GM21515 (cell line): ENCODE data around the gene EYA2.

Source experiments
- ATAC-seq: cut with Tn5 transposase; IDR thresholded peaks from one replicate; pipeline ENCODE4 v1.9.1; 2021; ENCODE audit not compliant: unreplicated experiment

EYA2 gene

GRCh38 chr20:47031821-47032220 is 137.2 kb downstream of the EYA2 start:
- no peak for ATAC-seq

GRCh38 chr20:47032933-47033578 is 138.4 kb downstream of the EYA2 start:
- no peak for ATAC-seq

GRCh38 chr20:47033665-47034064 is 139.0 kb downstream of the EYA2 start:
- no peak for ATAC-seq

- ATAC-seq: no peak
These were observed 140.5 kb downstream of the EYA2 start for GRCh38 chr20:47035026-47035590.

GRCh38 chr20:47036091-47036870 is 141.6 kb downstream of the EYA2 start:
- no peak for ATAC-seq

- no peak for ATAC-seq
These were observed 144.2 kb downstream of the EYA2 start for GRCh38 chr20:47038566-47039560.

GRCh38 chr20:47040506-47041125 is 146.0 kb downstream of the EYA2 start:
- no peak for ATAC-seq

GRCh38 chr20:47041396-47041899 is 146.8 kb downstream of the EYA2 start:
- no peak for ATAC-seq

- no peak for ATAC-seq
These were observed 147.8 kb downstream of the EYA2 start for GRCh38 chr20:47042464-47042863.

GRCh38 chr20:47043086-47043485 is 148.4 kb downstream of the EYA2 start:
- no peak for ATAC-seq

- ATAC-seq: no peak
These were observed 150.3 kb downstream of the EYA2 start for GRCh38 chr20:47044938-47045337.

GRCh38 chr20:47048054-47048453 is 153.4 kb downstream of the EYA2 start:
- ATAC-seq: no peak

GRCh38 chr20:47049771-47050170 is 155.1 kb downstream of the EYA2 start:
- ATAC-seq: no peak

- ATAC-seq: no peak
These were observed 156.4 kb downstream of the EYA2 start for GRCh38 chr20:47050996-47051395.

- no peak for ATAC-seq
These were observed 157.4 kb downstream of the EYA2 start for GRCh38 chr20:47051936-47052526.

- ATAC-seq: no peak
These were observed 159.9 kb downstream of the EYA2 start for GRCh38 chr20:47054506-47054905.

- no peak for ATAC-seq
These were observed 160.3 kb downstream of the EYA2 start for GRCh38 chr20:47054945-47055344.

- ATAC-seq: no peak
These were observed 161.2 kb downstream of the EYA2 start for GRCh38 chr20:47055699-47056369.

- ATAC-seq: no peak
These were observed 163.0 kb downstream of the EYA2 start for GRCh38 chr20:47057661-47058060.
